Endothelial cell of umbilical vein (primary cell): Measurements from ENCODE around the gene NAT16. TPM values are rescaled to one million over a fixed set of nuclear protein-coding genes. Genes with fewer than 3 reads are reported as not detected.

Experiments used
- BruUV-seq: library from RNA; stranded (reverse); fragments of 400-500 nt; replicated peaks from 2 replicates; lab custom pipeline; 2021; lab: Mats Ljungman, UMichigan
- CTCF ChIA-PET: fragments of 300-600, 350-600 bp; sonication (Branson Sonifier 250); formaldehyde crosslinking; loops from one replicate; lab custom pipeline; 2021; ENCODE audit warnings: antibody characterized with exemption, inconsistent platforms; lab: Charles Lee
- POLR2A ChIA-PET: fragments of 300-600, 350-600 bp; sonication (Branson Sonifier 250); formaldehyde crosslinking; loops from one replicate; lab custom pipeline; 2021; ENCODE audit warnings: antibody characterized with exemption, inconsistent platforms; lab: Charles Lee
- DNase-seq: peaks from one replicate; pipeline ENCODE4 v3.0.0-alpha.2; 2011; ENCODE audit warnings: low read depth, low spot score
- FAIRE-seq: peaks from 2 replicates; lab custom pipeline; 2011; peaks lifted over from hg19 to GRCh38; lab: Jason Lieb, UNC
- H2AFZ ChIP-seq: 2 replicates; pipeline ENCODE4 v1.6.0; 2012; ENCODE audit warnings: low read depth, low read length, control low read depth, inconsistent platforms
- H3K27ac ChIP-seq: 2 replicates; pipeline ENCODE4 v1.5.1; 2011; ENCODE audit warnings: low read depth, mild to moderate bottlenecking, control low read depth, low read length, moderate library complexity; ENCODE audit not compliant: insufficient read depth
- H3K27me3 ChIP-seq, 2 experiments: 2 replicates each; pipeline versions ENCODE4 v1.6.0 to v1.6.1; 2011; ENCODE audit warnings: low read length in 2 of 2, mixed read lengths in 1 of 2; ENCODE audit not compliant: control insufficient read depth in 2 of 2, insufficient read depth in 2 of 2
- H3K36me3 ChIP-seq, 2 experiments: 2 replicates in 1 of 2; 3 replicates in 1 of 2; pipeline ENCODE4 v1.5.1; 2011; ENCODE audit warnings: low read length in 2 of 2, mild to moderate bottlenecking in 1 of 2, moderate library complexity in 1 of 2; ENCODE audit not compliant: control insufficient read depth in 2 of 2, insufficient read depth in 2 of 2; ENCODE audit errors: extremely low read depth in 1 of 2
- H3K4me1 ChIP-seq: 3 replicates; pipeline ENCODE4 v1.5.1; 2011; ENCODE audit warnings: mild to moderate bottlenecking, low read length; ENCODE audit not compliant: control insufficient read depth, insufficient read depth; ENCODE audit errors: extremely low read depth
- H3K4me2 ChIP-seq: 2 replicates; pipeline ENCODE4 v1.6.1; 2011; ENCODE audit warnings: low read length, control low read depth, mixed read lengths; ENCODE audit not compliant: insufficient read depth
- H3K4me3 ChIP-seq, 3 experiments: fragments of 200-600 bp in 1 of 3; sonication (generic), shearing (Covaris generic) in 1 of 3; replicated peaks in 1 of 3; 2 replicates each; pipeline ENCODE4 v1.5.1; 2011 to 2016; ENCODE audit warnings: control low read depth in 3 of 3, low read length in 3 of 3, mild to moderate bottlenecking in 2 of 3, inconsistent platforms in 1 of 3, low read depth in 1 of 3, moderate library complexity in 1 of 3; ENCODE audit not compliant: insufficient read depth in 1 of 3
- H3K79me2 ChIP-seq: 2 replicates; pipeline ENCODE4 v1.6.0; 2012; ENCODE audit warnings: low read length, inconsistent platforms; ENCODE audit not compliant: control insufficient read depth, insufficient read depth
- H3K9ac ChIP-seq: replicated peaks from 2 replicates; pipeline ENCODE3; 2011; ENCODE audit warnings: low read length, control low read depth; ENCODE audit not compliant: insufficient read depth; ENCODE audit errors: extremely low read depth
- H3K9me1 ChIP-seq: replicated peaks from 3 replicates; pipeline ENCODE4 v1.6.0; 2011; ENCODE audit warnings: mild to moderate bottlenecking, low read length; ENCODE audit not compliant: control insufficient read depth, insufficient read depth; ENCODE audit errors: extremely low read depth
- H3K9me3 ChIP-seq: replicated peaks from 2 replicates; pipeline ENCODE4 v1.5.1; 2012; ENCODE audit warnings: low read length, inconsistent platforms; ENCODE audit not compliant: control insufficient read depth, insufficient read depth
- H4K20me1 ChIP-seq: replicated peaks from 2 replicates; pipeline ENCODE3; 2011; ENCODE audit warnings: mild to moderate bottlenecking, low read length; ENCODE audit not compliant: control insufficient read depth, insufficient read depth; ENCODE audit errors: extremely low read depth
- EZH2 ChIP-seq: IDR thresholded peaks from 2 replicates; pipeline ENCODE4 v1.6.1; 2012; ENCODE audit warnings: borderline replicate concordance, low read depth, mild to moderate bottlenecking, moderate library complexity, low read length, inconsistent platforms; ENCODE audit not compliant: severe bottlenecking
- FOS ChIP-seq: IDR thresholded peaks from 2 replicates; pipeline ENCODE4 v1.6.1; 2011; ENCODE audit warnings: mild to moderate bottlenecking, low read length, moderate library complexity, borderline replicate concordance; ENCODE audit not compliant: insufficient read depth
- GATA2 ChIP-seq: IDR thresholded peaks from 2 replicates; pipeline ENCODE4 v1.7.0; 2011; ENCODE audit warnings: low read depth, mild to moderate bottlenecking, moderate library complexity, mixed read lengths, low read length; ENCODE audit not compliant: insufficient read length, insufficient read depth
- JUN ChIP-seq: IDR thresholded peaks from 2 replicates; pipeline ENCODE4 v1.6.1; 2011; ENCODE audit warnings: borderline replicate concordance, low read depth; ENCODE audit not compliant: insufficient read length, insufficient read depth
- MYC ChIP-seq: IDR thresholded peaks from one replicate; pipeline ENCODE4 v1.6.1; 2011; ENCODE audit warnings: mild to moderate bottlenecking, low read depth, low read length
- POLR2A ChIP-seq: IDR thresholded peaks from 2 replicates; pipeline ENCODE4 v1.6.1; 2012; ENCODE audit warnings: low read depth, mild to moderate bottlenecking, control low read depth, low read length
- POLR2AphosphoS5 ChIP-seq: IDR thresholded peaks from 2 replicates; pipeline ENCODE4 v1.6.1; 2012; ENCODE audit warnings: low read depth, mild to moderate bottlenecking, control low read depth, low read length, moderate library complexity; ENCODE audit not compliant: insufficient read depth
- dilution Hi-C: fragments of 300-500 bp; cut with MboI; formaldehyde crosslinking; loops from one replicate; pipeline ENCODE4 v1.15.0; 2019; ENCODE audit warnings: low sequenced_read_pairs; ENCODE audit not compliant: extremely low pct_ligation_motif_present
- intact Hi-C: fragments of 100-400 bp; cut with micrococcal nuclease; formaldehyde crosslinking; loops from one replicate; pipeline ENCODE4 v1.10.0; 2022
- polyA plus RNA-seq, 4 experiments: library from polyadenylated mRNA; depleted of rRNA in 3 of 4; stranded (reverse) in 3 of 4; unstranded in 1 of 4; fragments of >200 nt; gene quantifications; 2 replicates each; pipeline versions ENCODE4 v1.2.1 to v1.2.3, GENCODE V29; 2011 to 2012; ENCODE audit warnings: missing spikeins in 1 of 4
- total RNA-seq: library from RNA; stranded (reverse); gene quantifications from 2 replicates; pipeline ENCODE4 v1.2.3, GENCODE V29; 2021
- TF ChIP-seq, protein P1 (sequence below): IDR thresholded peaks from 2 replicates; pipeline ENCODE4 v1.6.1; 2011; ENCODE audit not compliant: insufficient read depth, insufficient read length
- TF ChIP-seq, protein P2 (sequence below), 2 donors: IDR thresholded peaks; 1 replicate in 1 of 2; 2 replicates in 1 of 2; pipeline ENCODE4 v1.5.1; 2011; ENCODE audit warnings: low read length in 2 of 2, mild to moderate bottlenecking in 2 of 2, moderate library complexity in 2 of 2, control low read depth in 1 of 2, inconsistent platforms in 1 of 2, low read depth in 1 of 2; ENCODE audit not compliant: insufficient read depth in 1 of 2; ENCODE audit errors: extremely low read depth in 1 of 2

NAT16 gene
- total and polyA plus RNA-seq, 2 donors (not counting 3 experiments of a cell fraction or from before 2014, with no cell fraction given): not detected

DNA sequence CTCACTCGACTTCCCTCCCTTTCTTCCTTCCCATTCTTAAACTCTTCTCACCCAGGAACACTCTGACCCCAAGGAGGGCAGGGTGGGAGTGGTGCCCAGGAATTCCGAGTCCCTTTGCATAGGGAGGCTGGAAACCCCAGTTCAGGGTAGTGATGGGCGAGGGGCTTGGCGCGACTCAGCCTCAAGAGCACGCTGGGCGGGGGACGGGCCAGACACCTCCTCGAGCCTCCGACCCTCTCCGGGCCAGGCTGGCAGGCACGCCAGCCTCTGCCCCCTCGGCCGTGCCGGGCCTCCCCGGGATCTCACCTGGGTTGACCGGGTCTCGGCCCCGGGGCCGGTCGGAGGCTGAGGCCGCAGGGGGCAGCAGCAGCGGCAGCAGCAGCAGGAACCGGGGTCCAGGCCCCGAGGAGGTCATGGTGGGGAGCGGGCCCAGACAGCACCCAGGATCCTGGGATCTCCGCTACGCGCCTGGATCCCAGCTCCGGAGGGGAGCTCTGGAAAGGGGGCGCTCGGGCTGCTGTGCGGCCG, 36.8 kb upstream of the NAT16 start:
- peak overlapping the region; percentile 43 for H3K9ac ChIP-seq
- ChIA-PET POLR2A (interaction anchor here (0.6 to 2.1 kb wide), 3 partner anchors 9 to 27 kb away, joined by 3 to 12 read pairs (median 4); partner anchors contain the start of gene FIS1), CTCF (interaction anchor here (0.7 to 4.5 kb wide), 14 partner anchors 8 to 105 kb away, joined by 3 to 112 read pairs (median 8); partner anchors contain the start of genes CLDN15, FIS1 and IFT22)
- dilution Hi-C loops (no loop called here), intact Hi-C loops (loop anchor here (1.0 kb wide), 2 partner anchors 28 to 35 kb away; partner anchors contain the start of gene FIS1)
- peak overlapping the region; percentile 29 for H3K27ac ChIP-seq
- H3K36me3 ChIP-seq: peaks cover 3 to 17% of the 10 kb centered on the region in 2 experiments
- peaks cover 13% of the 10 kb centered on the region for H3K4me1 ChIP-seq
- DNase-seq (peak; percentile 21), FAIRE-seq (no peak)
- no peaks in the 10 kb centered on the region for H3K9me3 ChIP-seq
- H3K27me3 ChIP-seq: no peaks in the 10 kb centered on the region
- peak overlapping the region; percentile 75 to 84 (median 78) for H3K4me3 ChIP-seq
- TF ChIP-seq JUN: no peak
- no peak for TF ChIP-seq MYC
- no peak for TF ChIP-seq EZH2
- TF ChIP-seq GATA2: no peak
- TF ChIP-seq, protein P1, sequence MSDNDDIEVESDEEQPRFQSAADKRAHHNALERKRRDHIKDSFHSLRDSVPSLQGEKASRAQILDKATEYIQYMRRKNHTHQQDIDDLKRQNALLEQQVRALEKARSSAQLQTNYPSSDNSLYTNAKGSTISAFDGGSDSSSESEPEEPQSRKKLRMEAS: no peak
- no peak for TF ChIP-seq FOS
- TF ChIP-seq POLR2AphosphoS5: no peak
- TF ChIP-seq, protein P2, sequence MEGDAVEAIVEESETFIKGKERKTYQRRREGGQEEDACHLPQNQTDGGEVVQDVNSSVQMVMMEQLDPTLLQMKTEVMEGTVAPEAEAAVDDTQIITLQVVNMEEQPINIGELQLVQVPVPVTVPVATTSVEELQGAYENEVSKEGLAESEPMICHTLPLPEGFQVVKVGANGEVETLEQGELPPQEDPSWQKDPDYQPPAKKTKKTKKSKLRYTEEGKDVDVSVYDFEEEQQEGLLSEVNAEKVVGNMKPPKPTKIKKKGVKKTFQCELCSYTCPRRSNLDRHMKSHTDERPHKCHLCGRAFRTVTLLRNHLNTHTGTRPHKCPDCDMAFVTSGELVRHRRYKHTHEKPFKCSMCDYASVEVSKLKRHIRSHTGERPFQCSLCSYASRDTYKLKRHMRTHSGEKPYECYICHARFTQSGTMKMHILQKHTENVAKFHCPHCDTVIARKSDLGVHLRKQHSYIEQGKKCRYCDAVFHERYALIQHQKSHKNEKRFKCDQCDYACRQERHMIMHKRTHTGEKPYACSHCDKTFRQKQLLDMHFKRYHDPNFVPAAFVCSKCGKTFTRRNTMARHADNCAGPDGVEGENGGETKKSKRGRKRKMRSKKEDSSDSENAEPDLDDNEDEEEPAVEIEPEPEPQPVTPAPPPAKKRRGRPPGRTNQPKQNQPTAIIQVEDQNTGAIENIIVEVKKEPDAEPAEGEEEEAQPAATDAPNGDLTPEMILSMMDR (IDR thresholded peaks at IDR 0.05; ENCODE audit: extremely low read depth in 1 of 2, insufficient read depth in 1 of 2, low read depth in 1 of 2, low read length in 2 of 2): no peak
- no peak for TF ChIP-seq POLR2A
- no peaks in the 10 kb centered on the region for H4K20me1 ChIP-seq
- H3K9me1 ChIP-seq: no peaks in the 10 kb centered on the region
- H3K4me2 ChIP-seq: peak overlapping the region; percentile 93
- peak overlapping the region; percentile 33 for H2AFZ ChIP-seq
- BruUV-seq: TSS peak; percentile 63
- H3K79me2 ChIP-seq: peaks cover 52% of the 10 kb centered on the region
